AG20443 (cell line): ENCODE data around the gene ANKRD53.
A peak's percentile ranks its signal among the peaks of the same experiment; 100 is the strongest.
"Not testable (repeated sequence)": the region's sequence is repeated elsewhere in the genome, so short reads cannot be mapped to it uniquely, and the experiment has no call there.

Experiments used
- DNase-seq: peaks from one replicate; pipeline ENCODE4 v3.0.0; 2012; ENCODE audit warnings: low spot score, mixed read lengths

Gene ANKRD53

DNA sequence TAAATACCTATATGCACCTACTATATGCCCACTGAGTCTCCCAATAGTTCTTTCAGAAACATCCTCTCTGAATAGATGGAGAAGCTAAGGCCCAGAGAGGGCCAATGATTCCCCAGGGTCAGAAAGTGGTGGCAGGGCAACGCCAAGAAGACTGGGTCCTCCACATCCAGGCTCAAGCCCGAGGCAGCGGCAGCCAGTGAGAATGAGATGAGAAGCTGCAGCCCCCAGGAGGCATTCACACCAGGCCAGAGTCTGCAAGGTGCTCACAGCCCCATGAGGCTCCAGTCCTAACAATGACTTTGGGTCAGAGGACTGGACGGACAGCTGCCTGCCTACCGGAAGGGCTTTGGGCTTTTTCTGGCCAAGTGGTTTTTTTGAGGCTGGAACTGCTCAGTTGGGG, 12.7 kb downstream of the ANKRD53 start:
- peak; percentile 1 for DNase-seq

DNA sequence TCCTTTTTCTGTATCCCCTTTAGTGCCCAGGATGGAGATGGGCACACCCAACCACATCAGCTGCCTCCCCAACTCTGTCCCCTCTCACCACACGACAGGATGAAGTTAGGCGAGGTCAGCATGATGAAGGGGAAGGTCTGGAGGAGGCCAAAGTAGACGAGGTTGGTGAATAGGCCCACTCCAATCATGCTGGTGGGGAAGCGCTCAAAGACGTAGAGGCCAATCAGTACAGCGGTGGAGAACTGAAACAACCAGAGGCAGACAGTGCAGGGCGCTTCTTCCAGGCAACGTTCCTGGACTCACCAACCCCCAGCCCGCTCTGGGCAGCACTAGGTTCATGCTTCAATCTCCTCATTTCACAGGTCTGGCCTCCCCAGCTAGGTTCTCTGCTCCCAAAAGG, 13.3 kb downstream of the ANKRD53 start:
- DNase-seq, result peak; percentile 1

DNA sequence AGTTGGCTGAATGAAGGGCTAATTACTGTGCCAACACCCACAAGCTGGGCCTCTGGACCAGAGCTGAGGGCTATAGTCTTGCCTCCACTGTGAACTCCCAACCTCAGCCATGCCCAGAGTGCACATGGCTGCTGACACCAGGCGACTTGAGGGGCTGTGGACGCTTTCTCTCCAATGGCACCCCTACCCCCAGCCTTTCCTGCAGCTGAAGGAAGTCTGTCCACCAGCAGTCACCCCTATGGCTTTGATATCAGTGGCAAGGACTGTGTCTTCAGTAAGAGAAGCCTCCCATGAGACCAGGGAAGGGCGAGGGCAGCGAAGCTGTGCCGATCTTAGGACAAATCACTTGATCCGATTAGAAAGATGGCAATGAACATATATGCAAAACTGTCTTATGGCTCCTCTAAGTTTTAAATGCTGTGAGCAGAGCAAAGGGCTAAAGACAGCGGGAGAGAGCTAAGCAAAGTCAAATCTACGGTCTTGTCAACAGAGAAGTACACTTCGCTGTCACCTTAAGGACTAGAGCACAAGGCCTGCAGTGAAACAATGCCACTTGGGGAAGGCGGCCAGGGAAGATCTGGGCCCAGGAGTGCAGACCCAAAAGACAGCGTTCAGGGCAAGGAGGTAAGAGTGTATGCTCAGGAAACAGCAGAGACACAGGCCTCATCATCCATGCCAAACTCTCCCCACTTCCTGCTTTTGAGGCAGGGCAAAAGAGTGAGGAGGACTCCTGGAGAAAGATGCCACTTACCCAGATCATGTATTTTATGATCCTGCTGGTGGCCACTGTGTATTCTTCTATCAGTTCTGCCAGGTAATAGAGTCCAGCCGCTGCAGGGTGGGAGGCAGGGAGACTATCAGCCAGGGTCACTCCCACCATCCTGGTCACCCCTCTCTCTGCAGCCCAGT, 14.8 kb downstream of the ANKRD53 start:
- peak; percentile 8 for DNase-seq

DNA sequence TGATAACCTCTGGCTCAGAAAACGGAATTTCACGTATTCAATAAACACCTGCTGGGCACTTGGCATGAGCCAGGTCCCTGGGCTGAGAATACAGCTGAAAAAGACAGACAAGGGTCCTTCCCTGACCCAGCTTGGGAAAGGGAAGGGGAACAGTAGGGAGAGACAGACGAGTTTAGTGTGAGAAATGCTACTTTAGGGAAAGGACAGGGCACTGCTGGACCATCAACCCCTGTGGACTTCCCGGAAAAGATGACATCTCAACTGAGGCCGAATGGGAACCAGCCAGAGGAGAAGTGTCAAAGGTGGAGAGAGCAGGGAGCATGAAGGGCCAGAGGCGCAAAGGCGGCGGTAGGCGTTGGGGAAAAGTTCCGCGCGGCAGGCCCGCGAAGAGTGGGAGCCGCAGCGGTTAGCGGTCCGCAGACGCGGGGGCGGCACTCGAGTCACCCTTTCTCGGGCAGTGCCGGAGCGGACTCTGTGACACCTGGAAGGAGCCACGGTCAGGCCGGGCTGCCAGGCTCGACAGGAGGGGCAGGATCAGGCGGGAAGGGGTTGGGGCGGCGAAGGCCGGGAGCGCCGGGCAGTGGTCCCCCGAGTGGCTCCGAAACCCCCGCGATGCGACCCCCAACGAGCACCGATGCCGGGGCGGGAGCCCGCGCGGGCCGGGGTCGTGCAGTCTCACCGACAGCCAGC, 15.7 kb downstream of the ANKRD53 start:
- DNase-seq, result peak; percentile 49

DNA sequence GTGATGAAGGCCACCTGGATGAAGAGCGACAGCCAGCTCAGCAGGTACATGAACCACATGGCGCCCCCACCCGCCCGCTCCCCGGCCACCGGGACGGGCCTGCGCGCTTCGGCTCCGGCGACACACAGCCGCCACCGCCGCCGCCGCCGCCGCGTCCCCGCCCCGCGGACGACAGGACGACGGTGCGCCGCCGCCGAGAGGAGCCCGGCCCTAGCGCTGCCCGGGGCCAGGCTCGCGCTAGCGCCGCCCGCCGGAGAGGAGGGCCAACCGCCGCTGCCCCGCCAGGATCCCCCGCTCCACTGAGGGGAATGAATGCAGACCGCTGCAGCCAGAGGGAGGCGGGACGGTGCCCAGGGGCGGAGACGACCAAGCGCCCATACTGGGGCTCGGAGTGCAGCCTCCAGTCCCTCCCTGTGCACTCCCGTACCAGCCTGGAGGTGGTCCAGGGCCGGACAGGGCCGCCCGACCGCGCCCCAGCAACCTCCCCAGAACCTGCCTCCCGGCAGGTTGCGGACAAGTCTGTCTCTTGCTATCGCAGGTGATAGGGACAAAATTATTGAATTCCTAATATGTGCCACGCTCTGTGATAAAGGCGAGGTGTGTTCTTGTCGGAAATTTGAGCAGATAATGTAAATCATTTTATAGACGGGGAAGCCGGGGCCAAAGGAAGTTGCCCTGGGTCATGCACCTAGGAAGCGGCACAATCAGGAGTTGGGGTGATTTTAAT, 16.4 kb downstream of the ANKRD53 start, which contains the start of gene TEX261:
Gene TEX261, minus strand, starts transcription at position 175 of the 727 bp plus-strand sequence. Its CDS starts 116 bp downstream, at position 59.
- DNase-seq, result peak; percentile 97

GRCh38 chr2:70995426-70995729, 16.9 kb downstream of the ANKRD53 start:
- DNase-seq, result peak; percentile 29

DNA sequence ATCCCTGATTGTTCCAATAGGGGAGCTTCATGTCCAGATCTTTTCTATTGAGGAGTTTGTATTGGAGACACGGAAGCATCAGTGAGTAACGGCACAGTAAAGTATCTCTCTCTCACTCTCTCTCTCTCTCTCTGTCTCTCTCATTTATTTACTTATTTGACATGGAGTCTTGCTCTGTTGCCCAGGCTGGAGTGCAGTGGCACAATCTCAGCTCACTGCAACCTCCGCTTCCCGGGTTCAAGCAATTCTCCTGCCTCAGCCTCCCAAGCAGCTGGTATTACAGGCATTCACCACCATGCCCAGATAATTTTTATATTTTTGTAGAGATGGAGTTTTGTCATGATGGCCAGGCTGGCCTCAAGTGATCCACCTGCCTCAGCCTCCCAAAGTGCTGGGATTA, 20.5 kb downstream of the ANKRD53 start:
- DNase-seq, result not testable (repeated sequence)

DNA sequence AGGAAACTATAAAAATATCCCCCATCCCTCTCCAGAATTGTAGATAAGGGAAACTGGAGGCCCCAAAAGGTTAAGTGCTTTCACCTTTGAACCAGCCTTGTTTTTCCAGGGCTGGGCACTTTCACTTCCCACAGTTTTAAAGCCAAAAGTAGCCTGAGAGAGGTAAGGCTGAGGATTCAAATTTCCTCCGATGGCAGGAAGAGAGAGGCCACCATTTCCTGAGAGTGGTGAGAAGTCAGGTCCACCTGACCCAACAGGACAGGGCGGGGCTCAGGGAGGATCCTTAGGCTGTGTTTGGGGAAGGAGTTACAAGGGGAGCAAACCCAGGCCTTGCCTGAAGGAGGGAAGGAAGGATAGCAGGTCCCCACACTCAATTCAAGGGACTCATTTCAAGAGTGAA, 20.9 kb downstream of the ANKRD53 start:
- no peak for DNase-seq

GRCh38 chr2:70999931-71000330, 21.5 kb downstream of the ANKRD53 start:
- not testable (repeated sequence) for DNase-seq

DNA sequence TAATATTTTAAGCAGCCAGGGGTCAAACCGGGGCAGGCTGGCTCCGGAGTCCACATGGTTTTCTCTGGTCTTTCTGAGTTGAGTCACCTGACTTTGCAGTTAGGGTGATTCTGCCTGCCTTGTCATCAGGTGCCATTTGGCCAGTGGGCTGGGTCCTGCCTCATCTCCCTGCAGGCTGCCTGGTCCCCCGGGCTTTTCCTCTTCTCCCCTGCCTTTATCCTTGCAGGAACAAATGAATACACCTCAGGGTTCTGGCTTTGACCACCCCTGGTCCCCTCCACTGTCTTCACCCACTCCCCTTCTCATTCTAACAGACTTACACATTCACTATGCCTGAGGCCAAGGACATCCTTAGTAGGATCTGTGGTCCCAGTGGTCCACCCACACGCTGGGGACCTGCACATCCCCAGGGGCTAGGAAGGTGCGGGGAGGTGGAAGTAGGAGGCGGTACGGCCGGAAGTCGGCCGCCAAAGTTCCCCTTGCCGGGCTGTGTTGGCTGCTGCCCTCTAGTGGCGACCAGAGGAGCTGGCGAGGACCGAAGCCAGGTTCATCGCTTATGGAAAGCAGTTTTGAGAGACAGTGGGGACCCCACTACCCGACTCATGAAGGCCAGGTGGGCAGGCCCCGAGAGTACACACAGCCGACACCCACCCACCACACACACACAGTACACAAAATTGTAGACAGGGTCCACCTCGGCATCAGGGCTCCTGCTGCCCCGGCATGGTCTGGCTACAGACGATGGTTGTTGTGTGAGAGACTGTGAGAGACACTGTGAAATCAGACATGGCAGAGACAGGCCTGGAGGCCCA, 22.6 kb downstream of the ANKRD53 start:
- DNase-seq, result peak; percentile 88

- no peak for DNase-seq
These were observed 23.1 kb downstream of the ANKRD53 start for GRCh38 chr2:71001592-71001927.

DNA sequence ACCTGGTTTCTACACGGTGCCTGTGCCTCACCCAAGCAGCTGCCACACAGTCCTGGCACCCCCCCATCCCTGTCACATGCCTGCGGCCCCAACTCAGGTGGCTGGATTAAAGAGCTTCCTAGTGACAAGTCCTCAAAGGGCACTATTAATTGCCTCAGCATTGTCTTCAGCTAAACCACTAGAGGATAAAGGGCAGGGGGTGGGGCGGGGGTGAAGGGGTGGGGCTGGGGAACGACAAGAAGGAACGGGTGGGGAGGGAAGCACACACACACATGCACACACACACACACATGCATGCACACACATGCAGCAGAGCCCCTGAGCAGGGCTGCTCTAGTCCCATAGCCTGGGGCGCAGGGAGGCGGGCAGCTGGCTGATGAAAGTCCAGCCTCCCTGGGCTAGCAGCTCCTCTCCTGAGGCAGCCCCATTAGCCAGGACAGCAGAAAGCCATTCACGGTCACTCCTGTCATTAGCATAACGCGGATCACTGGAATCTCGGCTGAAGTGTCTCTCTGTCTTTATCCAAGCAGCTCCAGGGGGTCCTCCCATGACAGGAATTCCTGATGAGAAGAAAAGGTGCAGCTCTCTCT, 23.6 kb downstream of the ANKRD53 start:
- no peak for DNase-seq

DNA sequence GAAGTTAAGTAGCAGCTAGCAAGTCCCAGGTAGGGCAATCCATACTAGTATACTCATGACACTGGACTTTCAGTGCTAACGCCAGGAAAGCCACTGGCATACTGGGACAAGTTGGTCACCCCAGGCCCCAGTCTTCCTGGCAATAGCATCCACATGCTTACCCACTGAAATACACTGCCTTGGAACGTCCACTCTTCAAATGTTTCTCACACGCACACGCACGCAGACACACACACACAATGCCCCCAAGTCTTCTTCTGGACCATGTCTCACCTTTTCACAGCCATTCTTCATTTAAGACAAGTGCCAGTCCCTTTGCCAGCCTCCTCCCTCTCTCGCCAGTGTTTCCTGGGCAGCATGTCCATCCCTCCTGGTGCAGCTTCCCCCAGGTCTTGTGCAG, 25.0 kb downstream of the ANKRD53 start:
- no peak for DNase-seq

DNA sequence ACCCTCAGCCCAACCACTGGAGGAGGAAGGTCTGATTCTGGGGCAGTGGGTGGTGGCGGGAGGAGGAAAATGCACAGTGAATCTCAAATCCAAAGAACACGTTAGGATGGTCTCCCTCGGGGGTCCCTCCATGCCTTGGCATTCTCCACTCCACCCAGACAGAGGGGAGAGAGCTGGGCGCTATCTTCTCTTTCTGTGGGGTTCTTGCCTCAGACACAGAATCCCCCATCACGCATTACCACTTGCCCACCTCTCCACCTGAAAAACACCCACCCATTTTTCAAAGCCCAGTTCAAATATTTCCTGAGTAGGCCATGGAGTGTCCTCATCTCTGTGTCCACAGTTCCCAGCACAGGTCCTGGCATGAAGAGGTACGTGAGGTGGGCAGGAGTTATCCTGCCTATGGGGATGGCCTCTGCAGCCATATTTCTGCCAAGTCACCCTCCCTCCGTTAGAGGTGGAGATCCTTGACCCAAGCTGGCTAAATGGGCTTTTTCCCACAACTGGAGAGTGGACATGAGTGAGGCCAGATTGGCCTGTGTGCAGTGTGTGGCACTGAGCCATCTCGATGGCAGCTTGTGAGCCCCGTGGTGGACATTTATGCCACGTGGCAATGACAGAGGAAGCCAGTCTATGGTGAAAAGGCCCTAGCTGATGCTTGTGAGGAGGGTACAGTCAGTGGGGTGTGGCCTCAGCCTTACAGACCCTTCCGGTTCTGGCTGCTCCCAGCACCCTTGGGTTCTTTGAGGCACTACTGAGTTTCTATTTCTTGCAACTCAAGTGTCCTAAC, 25.7 kb downstream of the ANKRD53 start:
- no peak for DNase-seq

- DNase-seq, result no peak
These were observed 26.4 kb downstream of the ANKRD53 start for GRCh38 chr2:71004857-71005256.

- DNase-seq, result no peak
These were observed 27.1 kb downstream of the ANKRD53 start for GRCh38 chr2:71005271-71006202.

GRCh38 chr2:71006323-71006722, 27.9 kb downstream of the ANKRD53 start:
- DNase-seq, result no peak

DNA sequence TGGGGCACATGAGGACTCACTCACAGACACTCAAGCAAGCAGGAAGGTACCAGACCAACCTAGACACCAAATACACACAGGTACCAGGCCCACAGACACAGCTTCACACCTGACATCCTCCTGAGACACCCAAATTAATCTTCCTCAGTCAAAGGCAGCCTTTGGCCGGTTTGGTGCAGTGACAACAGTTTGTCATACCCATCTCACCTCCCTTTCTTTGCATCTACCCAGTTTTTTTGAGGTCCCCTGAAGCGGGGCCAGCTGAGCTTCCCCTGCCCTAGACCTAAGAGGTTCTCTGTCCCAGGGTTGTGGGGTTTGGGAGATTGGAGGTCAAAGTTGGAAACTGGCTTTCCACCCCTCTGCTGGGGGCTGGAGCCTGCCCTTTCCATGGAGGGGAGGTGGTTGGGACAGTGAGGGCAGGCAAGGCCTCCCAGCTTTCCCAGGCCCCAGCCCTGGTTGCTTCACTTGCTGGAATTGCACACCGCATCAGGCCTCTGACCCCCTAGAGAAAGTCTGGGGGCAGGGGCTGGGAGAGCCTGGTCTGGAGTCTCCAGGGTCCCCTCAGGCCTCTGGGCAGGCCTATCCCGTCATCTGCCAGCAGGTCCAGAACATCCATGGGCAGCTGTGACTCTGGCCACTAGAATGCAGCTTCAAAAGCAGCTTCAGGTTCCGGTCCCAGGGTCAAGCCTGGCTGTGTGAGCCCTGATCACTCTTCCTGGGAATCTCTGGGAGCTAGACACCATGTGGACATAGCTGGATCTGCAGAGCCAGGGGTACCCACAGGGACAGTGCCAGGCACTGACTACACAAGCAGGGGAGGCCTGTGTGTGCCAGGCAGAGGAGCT, 28.7 kb downstream of the ANKRD53 start:
- no peak for DNase-seq

GRCh38 chr2:71008342-71008741, 29.9 kb downstream of the ANKRD53 start:
- DNase-seq, result no peak
